Amniotic epithelial cell (primary cell): Measurements from ENCODE around the gene TFEB.
A peak's percentile ranks its signal among the peaks of the same experiment; 100 is the strongest.

Experiments used
- DNase-seq: peaks from one replicate; pipeline ENCODE4 v3.0.0-alpha.2; 2010; ENCODE audit warnings: low read depth

Gene TFEB

DNA sequence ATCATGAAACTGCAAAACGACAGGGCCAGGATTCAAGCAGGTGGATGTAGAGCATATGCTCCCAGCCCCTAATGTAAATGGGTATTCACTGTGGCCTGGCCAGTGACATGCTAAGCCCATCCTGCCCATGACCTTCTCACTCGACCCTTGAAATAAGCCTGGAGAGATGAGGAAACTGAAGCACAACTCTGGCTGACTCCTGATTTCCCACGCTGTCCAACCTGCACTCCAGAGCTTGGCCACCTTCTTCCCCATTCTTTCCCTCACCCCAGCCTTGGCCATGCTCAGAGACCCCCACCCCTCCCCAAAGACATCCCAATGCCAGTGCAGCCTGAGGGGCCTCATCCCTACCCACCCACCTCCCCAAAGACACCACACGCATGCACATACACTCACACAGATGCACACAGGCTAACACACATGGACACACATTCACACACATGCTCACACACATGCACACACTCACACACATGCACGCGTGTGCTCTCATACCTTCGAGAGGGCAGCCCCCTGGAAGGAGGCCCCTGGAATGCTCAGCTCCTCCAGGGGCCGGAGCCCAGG is 12.4 kb downstream of the TFEB start:
- peak; percentile 39 for DNase-seq

DNA sequence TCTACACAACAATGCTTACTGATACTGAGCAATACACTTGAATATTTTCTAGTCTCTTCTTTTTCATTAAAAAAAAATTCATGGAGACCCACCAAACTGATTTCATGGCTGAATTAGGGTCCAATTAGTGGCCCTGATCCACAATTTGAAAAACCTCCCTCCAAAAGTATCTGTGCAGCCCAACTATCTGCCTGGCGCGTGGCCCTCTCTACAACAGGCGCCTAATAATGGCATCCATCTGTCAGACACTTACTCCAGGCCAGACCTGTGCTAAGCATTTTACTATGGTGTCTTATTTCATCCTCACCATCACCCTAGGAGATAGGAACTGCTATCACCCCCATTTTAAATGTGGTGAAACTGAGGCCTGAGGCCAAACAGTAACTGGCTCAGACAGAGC is 14.0 kb downstream of the TFEB start:
- no peak for DNase-seq

DNA sequence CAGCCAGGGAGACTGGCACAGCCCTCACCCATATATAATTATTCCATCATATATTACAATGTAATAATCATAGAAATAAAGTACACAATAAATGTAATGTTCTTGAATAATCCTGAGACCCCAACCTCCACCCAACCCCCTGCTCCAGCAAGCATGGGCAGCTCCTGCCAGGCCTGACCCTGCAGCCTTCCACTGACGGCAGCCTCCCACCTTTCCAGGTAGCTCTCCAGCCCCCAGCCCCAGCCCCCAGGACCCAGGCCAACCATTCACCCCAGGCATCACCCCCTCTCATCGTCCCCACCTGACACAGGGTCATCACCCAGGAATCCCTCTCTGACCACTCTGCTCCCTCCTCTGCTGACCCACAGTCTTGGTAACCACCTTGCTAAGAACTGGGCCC is 14.6 kb downstream of the TFEB start:
- DNase-seq, result no peak

DNA sequence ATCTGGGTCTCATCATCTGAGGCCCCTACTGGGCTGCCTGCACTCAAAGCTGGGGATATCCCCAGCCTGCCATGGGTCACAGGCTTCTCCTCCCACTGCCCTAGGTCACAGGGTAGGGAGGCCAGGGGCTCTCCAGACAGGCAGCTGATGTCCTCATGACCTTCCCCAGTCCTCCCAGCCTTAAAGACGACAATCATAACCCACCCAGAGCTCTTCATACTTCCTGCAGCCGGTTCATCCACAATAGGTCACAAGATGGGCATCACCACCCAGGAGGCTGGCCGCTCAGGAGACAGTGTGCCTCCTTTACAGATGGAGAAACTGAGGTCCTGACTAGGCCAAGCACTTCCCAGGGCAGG is 15.2 kb downstream of the TFEB start:
- no peak for DNase-seq

DNA sequence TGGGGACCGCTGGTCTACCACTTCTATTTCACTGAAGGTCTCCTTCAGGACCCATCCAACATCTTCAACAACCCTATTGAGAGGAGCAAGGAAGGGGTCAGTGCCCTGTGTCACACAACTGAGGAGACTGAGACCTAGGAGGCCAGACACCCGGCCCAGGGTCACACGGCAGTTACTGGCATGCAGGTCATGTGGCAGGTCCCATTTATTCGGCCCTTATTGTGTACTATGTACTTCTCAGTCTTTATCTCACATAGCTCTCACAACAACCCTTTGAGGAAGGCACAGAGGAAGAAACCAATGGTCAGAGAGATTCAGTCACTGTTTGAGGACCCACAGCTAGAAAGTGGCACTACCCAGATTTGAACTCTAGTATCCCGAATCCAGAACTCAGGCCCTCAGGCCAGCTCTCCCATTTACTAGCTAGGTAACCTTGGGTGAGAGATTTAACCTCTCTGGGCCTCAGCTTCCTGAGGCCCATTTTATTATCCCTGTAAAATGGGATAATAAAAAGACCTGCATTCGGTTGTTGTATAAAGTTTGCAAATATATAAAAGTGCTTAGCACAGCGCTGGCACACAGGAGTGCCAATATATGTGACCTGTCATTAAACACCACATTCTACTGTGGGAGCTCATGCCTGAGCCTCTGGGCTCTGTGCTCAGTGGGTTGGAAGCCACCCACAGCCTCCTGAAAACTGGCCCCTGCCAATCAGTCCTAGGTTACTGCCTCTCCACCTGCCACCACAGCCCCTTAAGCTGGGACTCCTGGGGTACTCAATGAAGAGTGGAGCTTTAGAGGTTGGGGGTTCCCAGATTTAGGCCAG is 15.8 kb downstream of the TFEB start:
- DNase-seq, result no peak

DNA sequence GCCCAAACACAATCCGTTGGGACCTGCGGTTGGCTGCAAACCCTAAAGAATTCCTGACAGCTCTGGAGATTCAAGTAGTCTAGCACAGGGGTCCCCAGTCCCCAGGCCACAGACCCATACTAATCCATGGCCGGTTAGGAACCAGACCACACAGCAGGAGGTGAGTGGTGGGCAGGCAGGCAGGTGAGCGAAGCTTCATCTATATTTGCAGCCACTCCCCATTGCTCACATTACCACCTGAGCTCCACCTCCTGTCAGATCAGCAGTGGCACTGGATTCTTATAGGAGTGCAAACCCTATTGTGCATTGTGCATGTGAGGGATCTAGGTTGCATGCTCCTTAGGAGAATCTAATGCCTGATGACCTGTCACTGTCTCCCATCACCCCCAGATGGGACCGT is 16.6 kb downstream of the TFEB start:
- DNase-seq, result no peak

DNA sequence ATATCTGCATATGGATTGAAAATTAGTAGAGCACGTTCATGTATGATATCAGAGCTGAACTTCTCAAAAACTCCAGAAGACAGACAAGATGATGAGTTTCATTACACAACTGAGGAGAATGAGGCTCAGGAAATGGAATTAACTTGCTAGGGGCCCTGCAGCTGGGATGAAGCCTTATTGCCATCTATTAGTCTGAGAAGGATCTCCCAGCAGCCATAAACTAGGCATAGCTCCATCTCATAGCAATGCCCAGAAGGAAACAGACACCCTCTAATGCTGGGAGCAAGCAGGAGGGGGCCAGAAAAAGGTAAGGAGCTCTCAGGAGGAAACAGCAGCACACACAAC is 18.0 kb downstream of the TFEB start:
- peak; percentile 40 for DNase-seq

DNA sequence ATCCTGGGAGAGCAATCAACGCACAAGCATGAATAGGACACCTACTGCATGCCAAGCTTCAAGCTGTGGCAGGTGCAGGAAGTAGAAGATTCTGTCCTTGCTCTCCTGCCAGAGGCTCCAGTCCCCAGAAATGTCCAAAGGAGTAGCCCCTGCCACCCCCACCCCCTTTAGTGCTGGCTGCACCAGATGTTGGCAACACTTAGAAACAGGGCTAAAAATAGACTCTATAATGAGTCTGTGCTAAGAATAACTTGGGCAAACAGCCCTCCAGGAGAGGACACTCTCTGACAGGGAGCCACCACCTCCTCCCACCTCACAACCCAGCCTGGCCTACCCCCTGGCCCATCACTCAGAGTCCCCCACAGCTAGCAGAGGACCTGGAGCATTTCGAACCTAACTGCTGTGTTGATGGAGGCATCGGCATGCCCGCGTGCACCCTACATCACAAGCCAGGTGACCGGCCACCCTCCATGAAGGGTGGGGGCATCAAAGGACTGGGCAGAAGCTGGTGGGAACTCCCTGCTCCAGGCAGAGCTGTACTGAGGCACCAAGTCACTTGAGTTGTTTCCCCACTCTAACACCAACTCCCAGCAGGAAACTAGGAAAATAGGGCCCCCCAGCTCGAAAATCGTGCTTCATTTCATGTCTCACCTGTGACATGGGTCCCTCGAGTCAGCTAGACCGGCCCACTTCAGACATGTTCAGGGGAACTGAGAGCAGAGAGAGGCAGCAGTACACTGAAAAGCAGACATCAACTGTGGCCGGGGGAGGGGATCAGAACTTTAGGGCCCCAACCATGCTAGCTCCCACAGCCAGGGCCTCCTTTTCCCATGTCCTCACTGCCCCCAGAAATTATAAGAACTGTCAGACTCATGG is 18.7 kb downstream of the TFEB start:
- DNase-seq, result no peak

DNA sequence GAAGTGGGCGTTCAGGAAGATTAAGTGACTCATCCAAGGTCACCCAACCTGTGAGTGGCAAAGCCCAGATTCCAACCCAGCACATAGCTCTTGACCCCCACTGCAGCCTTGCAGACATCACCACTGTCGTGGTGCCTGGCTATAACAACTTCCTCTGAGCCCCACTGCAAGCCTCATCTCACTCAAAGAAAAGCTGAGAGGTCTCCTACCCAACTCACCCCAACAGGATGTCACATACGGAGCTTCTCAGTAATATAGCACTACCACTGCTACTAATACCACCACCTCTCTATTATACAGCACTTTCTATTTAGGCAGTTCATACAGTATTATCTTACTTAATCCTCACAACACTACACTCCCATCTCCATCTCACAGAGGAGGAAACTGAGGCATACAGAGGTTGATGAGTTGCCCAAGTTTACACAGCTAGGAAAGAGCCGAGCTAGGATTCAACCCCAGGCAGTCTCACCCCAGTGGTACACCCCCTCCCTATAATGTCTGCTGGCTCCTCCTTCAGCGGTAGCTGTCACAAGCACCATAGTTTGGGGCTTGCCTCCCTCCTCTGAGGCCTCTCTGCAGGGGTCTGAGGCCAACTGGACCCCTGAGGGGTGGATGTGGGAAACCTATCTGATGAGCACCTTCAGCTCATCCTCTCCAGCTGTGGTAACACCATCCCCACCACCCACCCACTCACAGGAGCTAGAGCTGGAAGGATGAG is 19.5 kb downstream of the TFEB start:
- peak; percentile 38 for DNase-seq

DNA sequence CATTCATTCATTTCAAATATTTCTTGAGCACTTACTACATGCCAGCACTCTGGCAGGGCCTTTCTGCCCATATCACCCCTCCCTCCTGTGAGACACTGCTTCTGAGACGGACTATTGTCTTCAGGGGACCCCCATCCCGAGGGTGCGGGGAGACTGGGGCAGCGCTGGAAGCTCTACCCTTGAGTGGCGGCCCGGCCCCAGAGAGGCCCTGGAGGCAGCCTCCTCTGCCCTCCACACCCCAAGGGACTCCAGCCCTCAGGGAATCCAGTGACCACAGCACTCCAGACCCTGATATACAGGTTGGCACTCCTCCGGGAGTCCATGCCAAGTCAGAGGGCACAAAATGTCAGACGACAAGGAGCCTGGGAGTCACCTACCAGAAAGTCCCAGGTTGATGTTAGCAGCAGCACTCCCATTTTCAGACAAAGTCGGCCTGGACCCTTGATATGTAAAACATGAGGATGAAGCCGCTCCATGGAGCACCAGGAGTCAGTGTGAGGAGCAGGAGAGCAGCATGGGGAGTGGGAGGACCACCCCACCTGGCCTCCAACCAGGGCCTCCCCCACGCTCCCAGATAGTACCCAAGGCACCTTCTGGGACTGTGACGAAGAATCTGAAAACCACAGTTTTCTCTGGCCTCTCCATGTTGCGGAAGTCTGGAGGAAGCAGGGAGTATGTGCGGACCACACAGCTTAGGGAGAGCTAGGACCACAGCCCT is 20.7 kb downstream of the TFEB start:
- no peak for DNase-seq

DNA sequence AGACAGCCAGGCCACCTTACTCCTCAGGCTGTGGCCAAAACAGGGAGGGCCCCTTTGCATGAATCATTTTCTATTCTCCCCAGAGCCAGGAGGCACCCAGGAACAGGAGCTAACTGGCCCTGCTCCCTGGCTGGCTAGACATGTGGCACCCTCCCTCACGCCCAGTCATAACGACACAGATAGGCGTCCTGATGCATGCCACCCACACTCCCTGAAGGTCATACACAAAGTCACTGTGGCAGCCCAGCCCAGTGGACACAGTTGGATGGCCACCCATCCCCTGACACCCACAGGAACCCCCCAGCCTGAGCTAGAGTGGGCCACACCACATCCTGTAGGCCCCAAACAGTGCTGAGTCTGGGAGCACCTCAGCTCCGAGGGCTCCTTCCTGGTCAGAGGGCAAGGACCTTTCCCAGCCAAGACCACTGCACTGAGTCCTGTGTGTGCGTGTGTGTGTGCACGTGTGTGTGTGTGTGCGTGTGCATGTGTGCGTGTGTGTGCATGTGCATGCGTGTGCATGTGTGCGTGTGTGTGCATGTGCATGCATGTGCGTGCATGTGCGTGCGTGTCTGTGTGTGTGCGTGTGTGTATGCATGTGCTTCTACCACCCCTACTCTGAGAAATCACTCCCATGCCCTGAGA is 21.6 kb downstream of the TFEB start:
- DNase-seq, result peak; percentile 37

DNA sequence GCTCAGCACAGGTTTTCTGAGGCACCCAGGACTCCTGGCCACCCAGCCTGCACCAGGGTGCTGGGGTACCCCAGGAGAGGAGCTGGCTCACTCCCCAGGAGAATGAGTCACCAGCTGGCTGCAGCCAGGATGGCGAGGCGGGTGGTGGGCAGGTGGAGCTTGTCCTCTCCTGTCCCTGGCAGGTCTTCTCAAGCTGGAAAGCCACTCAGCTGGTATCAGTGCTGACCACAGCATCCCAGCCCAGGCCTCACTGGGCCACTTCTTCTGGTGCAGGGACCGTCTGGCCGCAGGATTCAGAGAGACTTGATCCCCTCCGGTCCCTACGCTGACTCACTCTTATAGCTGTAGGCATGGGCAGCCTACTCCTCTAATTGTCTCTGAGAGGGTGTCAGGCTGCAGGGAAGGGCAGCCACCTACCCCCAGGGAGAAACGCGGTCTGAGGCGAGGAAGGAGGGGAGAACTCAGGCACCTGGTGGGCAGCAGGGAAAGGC is 22.2 kb downstream of the TFEB start:
- DNase-seq, result peak; percentile 57

DNA sequence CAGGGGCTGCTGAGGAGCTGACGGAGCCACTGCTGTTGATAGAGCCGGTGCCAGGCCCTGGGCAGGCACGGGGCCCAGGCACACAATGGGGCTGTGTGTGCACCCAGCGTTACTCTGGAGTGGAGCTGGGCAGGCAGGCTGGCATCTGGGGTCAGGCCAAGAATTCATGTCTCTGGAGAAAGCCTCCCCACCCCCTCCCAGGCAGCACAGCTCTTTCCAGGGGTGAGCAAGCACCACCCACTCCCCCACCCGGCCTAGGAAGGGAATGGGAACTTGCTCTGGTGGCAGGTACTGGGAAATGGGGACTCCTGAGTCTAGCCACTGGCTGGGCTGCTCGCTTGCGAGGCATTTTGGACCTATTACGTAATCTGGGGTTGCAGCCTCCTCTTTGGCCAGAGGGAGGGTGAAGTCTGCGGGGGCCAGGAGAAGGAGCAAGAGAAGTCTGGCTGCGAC is 22.7 kb downstream of the TFEB start:
- DNase-seq, result peak; percentile 36

DNA sequence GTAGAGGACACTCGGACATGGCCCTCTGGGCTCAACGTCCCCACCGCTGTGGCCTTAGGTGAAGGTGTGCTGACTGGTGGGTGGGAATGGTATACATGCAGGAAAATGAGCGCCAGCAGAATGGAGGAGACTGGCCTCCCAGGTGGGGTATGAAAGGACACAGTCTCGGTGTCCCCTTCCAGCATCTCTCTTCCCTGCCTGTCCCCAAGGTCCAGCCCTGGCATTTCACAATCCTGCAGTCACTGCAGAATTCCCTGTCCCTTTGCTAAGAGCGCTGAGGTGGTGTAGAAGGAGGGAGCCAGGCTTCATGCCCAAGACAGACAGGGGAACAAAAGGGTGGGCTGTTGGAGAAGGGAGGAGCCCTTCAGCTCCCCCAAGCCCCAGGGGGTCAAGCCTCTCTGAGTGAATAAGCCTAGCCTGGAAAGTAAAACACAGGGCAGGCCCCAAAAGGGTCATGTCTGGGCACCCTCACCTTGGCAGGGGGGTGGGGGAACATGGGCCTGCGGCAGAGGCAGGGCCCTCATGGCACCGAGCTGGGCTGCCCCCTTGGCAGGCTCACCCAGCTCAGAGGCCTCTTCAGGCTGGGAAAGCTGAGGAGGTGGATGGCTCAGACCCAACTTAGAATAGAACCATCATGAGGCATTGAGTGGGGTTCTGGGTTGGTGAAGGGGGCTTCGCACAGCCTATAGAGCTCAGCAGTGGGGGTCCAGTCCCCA is 23.9 kb downstream of the TFEB start:
- no peak for DNase-seq

DNA sequence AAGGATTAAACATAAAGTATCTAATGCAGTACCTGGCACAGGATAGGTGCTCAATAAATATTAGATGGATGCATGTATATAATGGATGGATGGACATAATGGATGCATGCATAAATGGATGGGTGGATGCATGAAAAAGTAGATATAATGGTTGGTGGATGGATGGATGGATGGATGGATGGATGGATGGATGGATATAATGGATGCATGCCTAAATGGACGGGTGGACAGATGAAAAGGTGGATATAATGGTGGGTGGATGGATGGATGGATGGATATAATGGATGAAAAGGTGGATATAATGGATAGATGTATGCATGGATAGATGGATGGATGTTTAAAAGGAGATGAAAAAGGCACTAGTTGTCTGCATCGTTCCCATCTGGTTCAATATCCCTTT is 26.0 kb downstream of the TFEB start:
- no peak for DNase-seq

DNA sequence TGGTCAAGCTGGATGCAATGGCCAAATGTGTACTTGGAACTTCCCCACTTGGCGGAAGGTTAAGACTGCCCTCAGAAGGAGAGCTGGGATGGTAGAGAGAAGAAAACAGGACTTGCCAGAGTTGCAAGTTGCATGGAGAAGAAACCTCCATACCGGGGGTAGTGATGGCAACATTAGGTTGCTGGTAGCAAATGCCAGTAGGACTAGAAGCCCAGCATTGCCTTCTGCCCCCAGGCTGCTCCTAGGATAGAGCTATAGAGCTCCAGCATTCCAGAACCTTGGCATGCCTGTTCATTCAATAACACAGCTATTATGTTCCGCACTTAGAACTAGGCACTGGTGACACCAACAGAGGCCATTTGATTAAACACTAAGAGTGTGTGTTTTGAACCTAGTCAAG is 26.6 kb downstream of the TFEB start:
- no peak for DNase-seq

DNA sequence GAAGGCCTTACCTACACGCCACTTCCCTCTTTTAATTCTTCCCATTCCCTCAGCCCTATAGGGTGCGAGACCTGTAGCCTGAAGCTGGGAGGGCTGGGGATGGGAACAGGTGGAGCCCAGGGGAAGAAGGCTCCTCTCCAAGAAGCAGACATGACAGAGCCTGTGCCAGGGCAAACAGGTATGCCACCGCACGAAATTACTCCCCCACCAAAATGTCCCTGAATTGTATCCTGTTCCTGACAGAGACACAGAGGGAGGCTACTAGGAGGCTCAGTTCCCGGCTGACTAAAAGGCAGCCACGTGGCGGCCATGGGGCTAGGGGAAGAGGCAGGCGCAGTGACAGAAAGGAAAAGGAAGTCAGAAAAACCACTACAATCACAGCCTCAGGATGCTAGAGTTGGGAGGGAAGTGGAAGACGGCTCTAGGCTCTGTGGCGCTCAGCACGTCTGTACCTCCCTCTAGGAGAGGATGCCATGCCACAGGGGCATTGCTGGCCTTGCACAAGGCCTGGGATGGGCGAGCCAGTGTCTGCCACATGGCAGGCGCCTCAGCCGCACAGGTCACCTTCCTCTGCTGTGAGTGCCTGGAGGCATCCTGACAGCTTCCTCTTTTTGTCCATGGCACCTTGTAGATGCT is 27.7 kb downstream of the TFEB start:
- DNase-seq, result no peak

DNA sequence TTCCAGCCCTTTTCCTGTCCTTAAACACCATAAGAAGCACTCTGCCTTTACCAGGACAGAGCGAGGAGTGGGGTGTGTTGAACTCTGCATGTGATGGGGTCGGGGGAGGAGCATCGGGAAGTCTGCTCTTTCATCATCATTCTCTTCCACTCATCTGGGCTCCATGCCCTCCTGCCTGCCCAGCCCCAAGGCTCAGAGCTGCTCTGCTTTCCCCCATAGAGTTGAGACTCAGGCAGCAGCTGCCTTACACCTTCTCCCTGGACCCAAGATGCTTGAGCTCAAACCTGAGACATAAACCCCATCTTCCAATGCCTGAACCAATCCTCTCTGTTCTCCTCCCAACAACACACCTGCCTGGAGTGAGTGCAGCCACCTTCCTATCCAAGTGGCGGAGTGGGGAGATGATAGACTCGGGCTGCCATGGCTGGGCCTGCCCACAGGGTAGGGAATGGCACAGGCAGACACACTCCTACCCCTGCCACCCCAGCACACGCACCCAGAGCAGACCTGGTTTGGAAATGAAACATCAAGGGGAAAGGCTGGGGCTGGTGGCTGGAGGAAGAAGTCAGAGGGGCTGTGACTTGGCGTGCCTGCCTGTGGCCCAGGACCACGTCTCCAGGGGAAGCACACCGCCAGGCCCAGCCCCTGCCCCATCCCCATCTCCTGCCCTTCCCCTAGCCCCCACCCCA is 28.4 kb downstream of the TFEB start:
- DNase-seq, result peak; percentile 80
